PFSK-1 (cell line): Measurements from ENCODE around the gene ZNF32. TPM values are rescaled to one million over a fixed set of nuclear protein-coding genes. Genes with fewer than 3 reads are reported as not detected.
A peak's percentile ranks its signal among the peaks of the same experiment; 100 is the strongest.

ENCODE experiments used
- FOXP2 ChIP-seq: optimal IDR thresholded peaks from 2 replicates; pipeline ENCODE3; 2011; ENCODE audit warnings: borderline replicate concordance, control low read depth, inconsistent platforms; ENCODE audit not compliant: insufficient read depth; ENCODE audit errors: extremely low read length, extremely low read depth
- POLR2AphosphoS5 ChIP-seq: IDR thresholded peaks from 2 replicates; pipeline ENCODE4 v1.6.1; 2012; ENCODE audit warnings: low read depth, mild to moderate bottlenecking, control low read depth, low read length, moderate library complexity
- SIN3A ChIP-seq: IDR thresholded peaks from 2 replicates; pipeline ENCODE4 v1.6.1; 2012; ENCODE audit warnings: mild to moderate bottlenecking, low read length, moderate library complexity, borderline replicate concordance; ENCODE audit not compliant: insufficient read depth
- TAF1 ChIP-seq: IDR thresholded peaks from 2 replicates; pipeline ENCODE4 v1.6.1; 2012; ENCODE audit warnings: low read length, control low read depth, borderline replicate concordance; ENCODE audit not compliant: insufficient read depth
- polyA plus RNA-seq: library from polyadenylated mRNA; unstranded; fragments of >200 nt; gene quantifications from one replicate; pipeline ENCODE4 v1.2.1, GENCODE V29; 2012; ENCODE audit warnings: low read depth, missing spikeins; ENCODE audit not compliant: insufficient read length
- TF ChIP-seq, protein P1 (sequence below), 2 experiments: IDR thresholded peaks; 2 replicates each; pipeline versions ENCODE4 v1.6.1 to v1.8.0; 2011 to 2012; ENCODE audit warnings: low read depth in 2 of 2, low read length in 2 of 2, control low read depth in 1 of 2, inconsistent platforms in 1 of 2, mild to moderate bottlenecking in 1 of 2, moderate library complexity in 1 of 2; ENCODE audit not compliant: insufficient read depth in 1 of 2

Gene ZNF32, protein sequence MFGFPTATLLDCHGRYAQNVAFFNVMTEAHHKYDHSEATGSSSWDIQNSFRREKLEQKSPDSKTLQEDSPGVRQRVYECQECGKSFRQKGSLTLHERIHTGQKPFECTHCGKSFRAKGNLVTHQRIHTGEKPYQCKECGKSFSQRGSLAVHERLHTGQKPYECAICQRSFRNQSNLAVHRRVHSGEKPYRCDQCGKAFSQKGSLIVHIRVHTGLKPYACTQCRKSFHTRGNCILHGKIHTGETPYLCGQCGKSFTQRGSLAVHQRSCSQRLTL
- polyA plus RNA-seq, result 18.6 TPM

DNA sequence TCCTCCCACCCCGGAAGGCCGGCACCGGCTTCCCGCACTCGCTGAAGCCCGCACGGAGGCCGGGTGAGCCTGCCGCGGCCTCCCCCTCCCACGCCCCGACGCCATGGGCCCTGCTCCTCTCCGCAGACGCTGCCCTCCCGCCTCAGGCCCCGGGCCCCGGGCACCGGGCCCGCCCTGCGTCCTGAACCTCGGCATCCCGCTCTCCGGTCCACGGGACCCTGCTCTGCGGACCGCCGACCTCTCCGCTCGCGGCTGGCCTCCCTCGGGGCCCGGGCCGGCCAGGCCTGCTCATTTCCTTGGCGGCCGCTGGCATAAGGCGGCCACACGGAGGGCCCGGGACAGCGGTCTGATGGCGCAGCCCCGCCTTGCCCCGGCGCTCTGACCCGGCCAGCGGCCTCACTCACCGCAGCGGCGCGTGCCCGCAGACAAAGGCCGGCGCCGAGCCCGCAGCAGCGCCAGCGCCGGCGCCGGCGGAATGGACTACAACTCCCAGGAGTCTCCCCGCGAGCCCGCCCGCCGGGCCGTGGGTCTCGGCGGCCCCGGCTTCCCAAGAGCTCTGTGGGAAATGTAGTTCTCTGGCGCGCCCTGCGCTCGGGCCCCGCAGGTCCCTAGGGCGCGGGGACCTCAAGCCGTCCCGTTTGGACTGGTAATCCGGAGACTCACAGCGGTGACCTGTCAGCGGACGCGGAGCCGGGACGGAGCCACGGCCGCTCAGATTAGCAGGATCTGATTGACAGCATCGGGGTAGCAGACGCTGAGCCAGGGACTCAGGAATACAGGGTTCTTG lies at the start of gene ZNF32:
TSS of gene ZNF32 (minus strand) at position 484 of the 787 bp plus-strand sequence. CDS start 2,748 bp downstream, outside the sequence.
- peak; percentile 35 for TF ChIP-seq FOXP2
- TF ChIP-seq POLR2AphosphoS5, result peak; percentile 42; the same call in 1 of the 2 replicates
- no peak for TF ChIP-seq SIN3A
- TF ChIP-seq, protein P1, sequence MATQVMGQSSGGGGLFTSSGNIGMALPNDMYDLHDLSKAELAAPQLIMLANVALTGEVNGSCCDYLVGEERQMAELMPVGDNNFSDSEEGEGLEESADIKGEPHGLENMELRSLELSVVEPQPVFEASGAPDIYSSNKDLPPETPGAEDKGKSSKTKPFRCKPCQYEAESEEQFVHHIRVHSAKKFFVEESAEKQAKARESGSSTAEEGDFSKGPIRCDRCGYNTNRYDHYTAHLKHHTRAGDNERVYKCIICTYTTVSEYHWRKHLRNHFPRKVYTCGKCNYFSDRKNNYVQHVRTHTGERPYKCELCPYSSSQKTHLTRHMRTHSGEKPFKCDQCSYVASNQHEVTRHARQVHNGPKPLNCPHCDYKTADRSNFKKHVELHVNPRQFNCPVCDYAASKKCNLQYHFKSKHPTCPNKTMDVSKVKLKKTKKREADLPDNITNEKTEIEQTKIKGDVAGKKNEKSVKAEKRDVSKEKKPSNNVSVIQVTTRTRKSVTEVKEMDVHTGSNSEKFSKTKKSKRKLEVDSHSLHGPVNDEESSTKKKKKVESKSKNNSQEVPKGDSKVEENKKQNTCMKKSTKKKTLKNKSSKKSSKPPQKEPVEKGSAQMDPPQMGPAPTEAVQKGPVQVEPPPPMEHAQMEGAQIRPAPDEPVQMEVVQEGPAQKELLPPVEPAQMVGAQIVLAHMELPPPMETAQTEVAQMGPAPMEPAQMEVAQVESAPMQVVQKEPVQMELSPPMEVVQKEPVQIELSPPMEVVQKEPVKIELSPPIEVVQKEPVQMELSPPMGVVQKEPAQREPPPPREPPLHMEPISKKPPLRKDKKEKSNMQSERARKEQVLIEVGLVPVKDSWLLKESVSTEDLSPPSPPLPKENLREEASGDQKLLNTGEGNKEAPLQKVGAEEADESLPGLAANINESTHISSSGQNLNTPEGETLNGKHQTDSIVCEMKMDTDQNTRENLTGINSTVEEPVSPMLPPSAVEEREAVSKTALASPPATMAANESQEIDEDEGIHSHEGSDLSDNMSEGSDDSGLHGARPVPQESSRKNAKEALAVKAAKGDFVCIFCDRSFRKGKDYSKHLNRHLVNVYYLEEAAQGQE (IDR thresholded peaks at IDR 0.05; ENCODE audit: insufficient read depth in 1 of 2, low read depth in 2 of 2, low read length in 2 of 2), result no peak
- TF ChIP-seq TAF1, result 0 out of 2 replicates have a peak, but pooled peaks have one; percentile 38

DNA sequence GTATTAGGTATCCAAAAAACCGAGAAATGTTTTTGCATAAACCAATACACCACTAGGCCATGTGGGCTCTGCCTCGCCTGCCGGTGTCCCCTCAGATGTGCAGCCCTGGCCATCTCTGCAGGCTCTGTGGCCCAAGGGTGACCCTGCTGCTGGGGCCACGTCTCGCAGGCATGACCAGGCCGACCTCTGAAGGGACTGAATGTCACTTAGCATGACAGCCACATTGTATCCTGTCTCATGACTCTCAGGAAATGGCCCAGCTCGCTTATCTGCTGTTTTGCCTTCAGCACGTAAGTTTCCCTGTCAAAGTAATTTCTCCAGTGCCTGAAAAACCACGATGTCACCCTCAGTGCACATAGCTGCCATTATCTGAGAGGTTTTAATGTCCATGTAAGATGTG lies 49.5 kb upstream of the ZNF32 start:
- TF ChIP-seq SIN3A (no peak), POLR2AphosphoS5 (no peak), FOXP2 (no peak), TAF1 (no peak)
- TF ChIP-seq, protein P1 (IDR thresholded peaks at IDR 0.05; ENCODE audit: insufficient read depth in 1 of 2, low read depth in 2 of 2, low read length in 2 of 2), result no peak

DNA sequence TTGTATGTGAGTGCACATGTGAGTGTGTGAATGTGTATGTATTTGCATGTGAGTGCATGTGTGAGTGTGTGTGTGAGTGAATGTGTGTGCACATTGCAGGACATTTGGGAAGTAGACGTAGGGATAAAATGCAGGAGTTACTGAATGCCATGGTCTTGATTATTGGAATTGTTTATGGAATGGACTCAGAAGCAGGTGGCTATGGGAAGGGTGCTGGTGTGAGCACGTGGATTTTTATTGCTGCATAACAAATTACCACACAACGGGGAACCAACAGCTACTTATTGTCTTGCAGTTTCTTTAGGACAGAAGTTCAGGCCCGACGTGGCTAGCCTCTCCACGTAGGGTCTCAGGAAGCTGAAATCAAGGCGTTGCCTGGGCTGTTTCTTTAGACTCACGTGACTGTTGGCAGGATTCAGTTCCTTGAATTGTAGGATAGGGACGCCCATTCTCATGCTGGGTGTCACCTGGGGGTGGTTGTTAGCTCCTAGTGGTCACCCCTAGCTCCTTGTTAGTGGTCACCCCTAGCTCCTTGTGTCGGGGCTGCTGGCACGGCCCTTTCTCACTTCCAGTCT lies 48.3 kb upstream of the ZNF32 start:
- TF ChIP-seq POLR2AphosphoS5 (no peak), TAF1 (no peak), SIN3A (no peak), FOXP2 (no peak)
- TF ChIP-seq, protein P1 (IDR thresholded peaks at IDR 0.05; ENCODE audit: insufficient read depth in 1 of 2, low read depth in 2 of 2, low read length in 2 of 2), result no peak

DNA sequence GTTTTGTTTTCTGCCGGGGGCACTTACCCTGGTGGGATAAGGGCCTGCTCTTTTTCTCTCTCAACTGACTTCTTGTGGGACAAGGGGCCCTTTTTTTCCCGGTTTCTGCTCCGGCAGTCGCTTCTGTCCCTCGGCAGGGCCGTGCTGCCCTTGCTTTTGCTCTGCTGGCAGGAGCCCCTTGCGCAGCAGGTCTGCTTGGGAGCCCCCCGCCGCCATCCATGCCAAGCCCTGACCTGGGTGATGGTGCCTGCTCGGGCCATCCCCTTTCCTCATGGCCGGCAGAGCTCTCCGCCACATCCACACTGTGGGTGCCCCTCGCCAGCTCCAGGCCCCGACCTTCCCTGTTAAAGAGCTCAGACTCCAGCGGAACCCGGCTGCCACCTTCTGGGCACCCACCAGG lies 47.0 kb upstream of the ZNF32 start:
- TF ChIP-seq, protein P1 (IDR thresholded peaks at IDR 0.05; ENCODE audit: insufficient read depth in 1 of 2, low read depth in 2 of 2, low read length in 2 of 2), result no peak
- no peak for TF ChIP-seq FOXP2
- no peak for TF ChIP-seq POLR2AphosphoS5
